ENCODE measurements around the gene SCNN1G.

The SCNN1G gene

GRCh38 chr16:23160574-23160973 lies 22.0 kb upstream of the SCNN1G start:
- H3K4me3 ChIP-seq (ENCODE audit: low read length) = no peak overlapping the region
- no peak for TF ChIP-seq CTCF (IDR thresholded peaks at IDR 0.05; ENCODE audit: insufficient read depth, low read depth, low read length, missing control alignments)
- DNase-seq (ENCODE audit: low read depth) = no peak

- no peak for DNase-seq (ENCODE audit: low read depth)
- TF ChIP-seq CTCF (IDR thresholded peaks at IDR 0.05; ENCODE audit: insufficient read depth, low read depth, low read length, missing control alignments) = no peak
- no peak overlapping the region for H3K4me3 ChIP-seq (ENCODE audit: low read length)
Measured at GRCh38 chr16:23163921-23164320, 18.6 kb upstream of the SCNN1G start.

GRCh38 chr16:23164736-23165135 lies 17.8 kb upstream of the SCNN1G start:
- no peak overlapping the region for H3K4me3 ChIP-seq (ENCODE audit: low read length)
- DNase-seq (ENCODE audit: low read depth) = no peak
- TF ChIP-seq CTCF (IDR thresholded peaks at IDR 0.05; ENCODE audit: insufficient read depth, low read depth, low read length, missing control alignments) = no peak

- no peak for TF ChIP-seq CTCF (IDR thresholded peaks at IDR 0.05; ENCODE audit: insufficient read depth, low read depth, low read length, missing control alignments)
- DNase-seq (ENCODE audit: low read depth) = no peak
- H3K4me3 ChIP-seq (ENCODE audit: low read length) = no peak overlapping the region
Measured at GRCh38 chr16:23172583-23172982, 10.0 kb upstream of the SCNN1G start.

GRCh38 chr16:23172994-23173393 lies 9.6 kb upstream of the SCNN1G start:
- TF ChIP-seq CTCF (IDR thresholded peaks at IDR 0.05; ENCODE audit: insufficient read depth, low read depth, low read length, missing control alignments) = no peak
- DNase-seq (ENCODE audit: low read depth) = no peak
- H3K4me3 ChIP-seq (ENCODE audit: low read length) = no peak overlapping the region

- no peak for TF ChIP-seq CTCF (IDR thresholded peaks at IDR 0.05; ENCODE audit: insufficient read depth, low read depth, low read length, missing control alignments)
- peak; percentile 44 for DNase-seq (ENCODE audit: low read depth)
- no peak overlapping the region for H3K4me3 ChIP-seq (ENCODE audit: low read length)
Measured at GRCh38 chr16:23174622-23175021, 7.9 kb upstream of the SCNN1G start.

- H3K4me3 ChIP-seq (ENCODE audit: low read length) = no peak overlapping the region
- DNase-seq (ENCODE audit: low read depth) = no peak
- TF ChIP-seq CTCF (IDR thresholded peaks at IDR 0.05; ENCODE audit: insufficient read depth, low read depth, low read length, missing control alignments) = no peak
Measured at GRCh38 chr16:23175651-23176050, 6.9 kb upstream of the SCNN1G start.

Measured in epithelial cell of esophagus (primary cell).